ENCODE results near the gene EDIL3. TPM values are rescaled to one million over a fixed set of nuclear protein-coding genes. Genes with fewer than 3 reads are reported as not detected.

EDIL3 gene
- total and polyA plus RNA-seq, 2 of the 8 experiments (the other 6 are each of a cell fraction or from before 2014, with no cell fraction given): 14.7 to 47.2 TPM

- TF ChIP-seq CHD7 (IDR thresholded peaks at IDR 0.05; ENCODE audit: insufficient replicate concordance, low read length) (no peak), EGR1 (IDR thresholded peaks at IDR 0.05; ENCODE audit: borderline replicate concordance, low read depth, low read length) (no peak), SP4 (IDR thresholded peaks at IDR 0.05; ENCODE audit: low read length) (no peak), KDM1A (IDR thresholded peaks at IDR 0.05; ENCODE audit: borderline replicate concordance, low read length) (no peak), ASH2L (IDR thresholded peaks at IDR 0.05; ENCODE audit: low read length) (no peak), ATF3 (IDR thresholded peaks at IDR 0.05; ENCODE audit: insufficient read depth, low read depth, low read length) (no peak), ATF2 (IDR thresholded peaks at IDR 0.05; ENCODE audit: low read length) (no peak), CBX5 (IDR thresholded peaks at IDR 0.05; ENCODE audit: low read depth, low read length) (no peak), CEBPB (IDR thresholded peaks at IDR 0.05; ENCODE audit: low read depth, low read length) (no peak)
Measured at GRCh38 chr5:84430079-84430478, 45.4 kb upstream of the EDIL3 start (continued).

Data from H1 (cell line).